Spleen (tissue), 11 donors: ENCODE results near the gene MCM5. TPM values are rescaled to one million over a fixed set of nuclear protein-coding genes. Genes with fewer than 3 reads are reported as not detected.
"Not testable (repeated sequence)": the region's sequence is repeated elsewhere in the genome, so short reads cannot be mapped to it uniquely, and the experiment has no call there.

Experiments
- DNase-seq: peaks from one replicate; pipeline ENCODE4 v3.0.0-alpha.2; 2020
- H3K27ac ChIP-seq, 8 donors: fragments of 200-600 bp; sonication (generic) in 7 of 8; 1 replicate in 4 of 8; 2 replicates in 4 of 8; pipeline versions ENCODE4 v1.5.0 to v1.8.0; 2016 to 2021; ENCODE audit warnings: inconsistent platforms in 4 of 8, mild to moderate bottlenecking in 4 of 8, moderate library complexity in 1 of 8
- H3K27me3 ChIP-seq, 7 donors: fragments of 200-600 bp; sonication (generic) in 6 of 7; replicated peaks in 1 of 7; 1 replicate in 4 of 7; 2 replicates in 3 of 7; pipeline versions ENCODE4 v1.5.0 to v1.8.0; 2016 to 2021; ENCODE audit warnings: inconsistent platforms in 3 of 7, mild to moderate bottlenecking in 1 of 7
- H3K36me3 ChIP-seq, 6 donors: fragments of 200-600 bp; sonication (generic) in 5 of 6; 1 replicate in 4 of 6; 2 replicates in 2 of 6; pipeline versions ENCODE4 v1.5.0 to v1.8.0; 2016 to 2021; ENCODE audit warnings: inconsistent platforms in 2 of 6
- H3K4me1 ChIP-seq, 6 donors: fragments of 200-600 bp; sonication (generic) in 5 of 6; 1 replicate in 3 of 6; 2 replicates in 3 of 6; pipeline versions ENCODE4 v1.5.0 to v1.8.0; 2016 to 2021; ENCODE audit warnings: inconsistent platforms in 3 of 6
- H3K4me3 ChIP-seq, 8 donors: fragments of 200-600 bp; sonication (generic) in 7 of 8; 1 replicate in 4 of 8; 2 replicates in 4 of 8; pipeline versions ENCODE4 v1.5.0 to v1.8.0; 2016 to 2021; ENCODE audit warnings: inconsistent platforms in 4 of 8, mild to moderate bottlenecking in 4 of 8, moderate library complexity in 2 of 8
- H3K9me3 ChIP-seq, 8 donors: fragments of 200-600 bp; sonication (generic) in 7 of 8; 1 replicate in 4 of 8; 2 replicates in 4 of 8; pipeline versions ENCODE4 v1.5.0 to v1.8.0; 2016 to 2021; ENCODE audit warnings: inconsistent platforms in 4 of 8
- CTCF ChIP-seq, 11 experiments: fragments of 200-600 bp in 7 of 11; fragments of 450-650 bp in 4 of 11; sonication (generic) in 4 of 11; IDR thresholded peaks in 8 of 11; conservative IDR thresholded peaks in 3 of 11; 1 replicate in 7 of 11; 2 replicates in 4 of 11; pipeline versions ENCODE4 v1.4.0 to v1.8.0; 2016 to 2021; ENCODE audit warnings: antibody characterized with exemption in 11 of 11, inconsistent platforms in 4 of 11, mild to moderate bottlenecking in 1 of 11
- POLR2A ChIP-seq, 3 donors: fragments of 450-650 bp; IDR thresholded peaks; one replicate each; pipeline ENCODE4 v1.5.1; 2017; ENCODE audit warnings: antibody characterized with exemption in 3 of 3, mild to moderate bottlenecking in 1 of 3
- POLR2AphosphoS5 ChIP-seq, 3 donors: sonication (generic); formaldehyde crosslinking; IDR thresholded peaks; one replicate each; pipeline ENCODE4 v1.5.1; 2017; ENCODE audit warnings: antibody characterized with exemption in 3 of 3
- WGBS, 5 donors: extraction: QIAGEN DNeasy Blood & Tissue Kit in 3 of 5; methylation state at CpG; one replicate each; pipeline versions ENCODE4 v1.1.5 to v1.1.7; 2013 to 2018; 5-methylcytosine and 5-hydroxymethylcytosine counted together
- intact Hi-C: fragments of 100-400 bp; cut with DNase I; formaldehyde crosslinking; loops from one replicate; pipeline ENCODE4 v1.15.0; 2023; ENCODE audit warnings: low total_unique reads
- polyA plus RNA-seq, 3 donors: library from polyadenylated mRNA; stranded (reverse); fragments of 200-250 nt; gene quantifications; one replicate each; pipeline ENCODE4 v1.2.1, GENCODE V29; 2013
- total RNA-seq, 7 donors: library from RNA; depleted of rRNA in 3 of 7; stranded (reverse); fragments of >200 nt in 3 of 7; fragmentation: NEBNext Ultra II Directional in 4 of 7; extraction: Animal tissue kit (Norgen Biotek cat#: 25700) in 4 of 7; gene quantifications; one replicate each; pipeline versions ENCODE4 v1.1.0 to v1.2.1, GENCODE V29; 2016 to 2021
- donor health status: healthy with polysubstance abuse.
- donor health status: DM: no; HTN: no; CAD: no; lungs with moderate emphysema.
- donor health status: DM: no; HTN: no; CAD: no.
- donor health status: Bipolar disorder and iron deficiency.
- donor health status: healthy.
- donor health status: DM: no; HTN: no; CAD: no.
- donor health status: DM: yes; HTN: yes; CAD: no.

MCM5 gene
- total and polyA plus RNA-seq, 10 donors, result 45.2 to 96.3 (median 56.5) TPM

DNA sequence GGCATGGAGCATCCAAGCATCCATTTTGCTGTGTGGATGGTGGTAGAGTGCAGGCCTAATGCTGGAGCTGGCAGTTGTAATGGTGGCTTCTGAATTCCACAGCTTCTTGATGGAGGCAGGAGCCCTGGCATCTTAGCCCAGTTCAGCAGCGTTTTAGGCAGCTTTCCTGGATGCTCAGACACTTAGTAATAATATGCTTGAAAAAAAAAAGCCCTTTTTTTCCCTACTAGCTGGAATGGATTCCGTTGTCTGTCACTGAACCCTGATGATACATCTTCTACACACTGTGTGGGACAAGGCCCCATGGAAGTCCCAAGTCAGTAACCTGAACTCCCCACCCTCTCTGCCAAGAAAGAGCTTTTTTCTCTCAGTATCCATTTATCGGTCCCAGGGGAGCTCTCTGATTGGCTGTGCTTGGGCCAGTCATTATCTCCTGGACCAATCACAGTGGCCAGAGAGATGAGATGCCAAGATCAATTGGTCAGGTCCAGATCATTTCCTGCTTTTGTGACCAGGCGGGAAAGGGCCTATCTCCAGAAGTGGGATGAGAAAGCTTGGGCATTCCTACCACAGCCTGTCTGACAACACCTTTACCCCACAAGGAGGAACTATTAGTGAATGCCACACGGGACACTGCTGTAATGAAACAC lies 34.2 kb downstream of the MCM5 start:
- intact Hi-C loops, result no loop called here
- TF ChIP-seq POLR2AphosphoS5 (IDR thresholded peaks at IDR 0.05) (no peak), CTCF (IDR thresholded peaks at IDR 0.05 in 8 of 11, conservative IDR thresholded peaks at IDR 0.05 in 3 of 11) (no peak), POLR2A (IDR thresholded peaks at IDR 0.05) (no peak)
- Histone ChIP-seq H3K27ac (no peak overlapping the region), H3K27me3 (no peaks in the 10 kb centered on the region), H3K36me3 (peaks cover 0 to 51% (median 20%) of the 10 kb centered on the region in 6 donors), H3K9me3 (peaks cover 5 to 20% (median 15%) of the 10 kb centered on the region in 8 donors), H3K4me1 (peaks cover 0 to 14% (median 2%) of the 10 kb centered on the region in 6 donors), H3K4me3 (no peak overlapping the region)
- no peak for DNase-seq
- WGBS, 5 donors, result 85 to 97% (median 92%) methylated on average over 5 of the region's 5 CpGs

DNA sequence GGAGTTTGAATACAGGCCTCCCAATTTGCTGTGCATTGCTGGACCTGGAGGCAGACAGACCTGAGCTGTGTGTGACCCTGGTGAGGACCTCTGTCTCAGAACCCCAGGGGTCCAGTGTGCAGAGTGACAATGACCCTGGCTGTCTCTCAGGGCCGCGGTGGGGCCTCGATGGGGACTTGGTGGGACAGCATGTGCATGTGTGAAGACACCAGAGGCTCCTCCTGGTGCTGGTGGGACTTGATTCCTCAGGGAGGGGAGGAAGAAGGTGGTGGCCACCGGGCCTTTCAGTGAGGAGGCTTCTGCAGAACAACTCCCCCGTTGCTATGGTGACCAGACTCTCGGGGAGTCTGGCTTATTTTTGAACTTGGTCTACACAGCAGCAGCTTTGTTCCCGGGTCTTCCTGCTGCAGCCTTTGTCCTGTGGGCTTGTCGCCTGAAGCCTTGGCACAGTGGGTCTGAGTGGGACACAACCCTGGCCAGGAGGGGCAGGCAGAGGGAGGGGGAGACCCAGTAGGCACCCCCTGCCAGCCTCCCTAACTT lies 35.3 kb downstream of the MCM5 start:
- no peaks in the 10 kb centered on the region for H3K27me3 ChIP-seq
- peaks cover 0 to 44% (median 20%) of the 10 kb centered on the region in 6 donors for H3K36me3 ChIP-seq
- no peak overlapping the region for H3K4me3 ChIP-seq
- peaks cover 5 to 20% (median 15%) of the 10 kb centered on the region in 8 donors for H3K9me3 ChIP-seq
- no peak overlapping the region for H3K27ac ChIP-seq
- TF ChIP-seq POLR2AphosphoS5 (IDR thresholded peaks at IDR 0.05), result no peak
- TF ChIP-seq POLR2A (IDR thresholded peaks at IDR 0.05), result no peak
- TF ChIP-seq CTCF (IDR thresholded peaks at IDR 0.05 in 8 of 11, conservative IDR thresholded peaks at IDR 0.05 in 3 of 11), result no peak
- no peak for DNase-seq
- 77 to 89% (median 81%) methylated on average over 8 of the region's 8 CpGs for WGBS, 5 donors
- H3K4me1 ChIP-seq, result peaks cover 0 to 14% (median 2%) of the 10 kb centered on the region in 6 donors
- intact Hi-C loops, result no loop called here

- Histone ChIP-seq H3K27ac (no peak overlapping the region), H3K4me1 (peaks cover 0 to 4% (median 0%) of the 10 kb centered on the region in 6 donors), H3K27me3 (no peaks in the 10 kb centered on the region), H3K4me3 (no peak overlapping the region), H3K9me3 (peaks cover 5 to 20% (median 15%) of the 10 kb centered on the region in 8 donors), H3K36me3 (peaks cover 0 to 43% (median 20%) of the 10 kb centered on the region in 6 donors)
- 81 to 88% (median 85%) methylated on average over 5 of the region's 5 CpGs for WGBS, 5 donors
- TF ChIP-seq CTCF (IDR thresholded peaks at IDR 0.05 in 8 of 11, conservative IDR thresholded peaks at IDR 0.05 in 3 of 11), result no peak
- TF ChIP-seq POLR2A (IDR thresholded peaks at IDR 0.05), result no peak
- no peak for TF ChIP-seq POLR2AphosphoS5 (IDR thresholded peaks at IDR 0.05)
- intact Hi-C loops, result no loop called here
- no peak for DNase-seq
Observed at GRCh38 chr22:35436421-35436820, 36.5 kb downstream of the MCM5 start.

DNA sequence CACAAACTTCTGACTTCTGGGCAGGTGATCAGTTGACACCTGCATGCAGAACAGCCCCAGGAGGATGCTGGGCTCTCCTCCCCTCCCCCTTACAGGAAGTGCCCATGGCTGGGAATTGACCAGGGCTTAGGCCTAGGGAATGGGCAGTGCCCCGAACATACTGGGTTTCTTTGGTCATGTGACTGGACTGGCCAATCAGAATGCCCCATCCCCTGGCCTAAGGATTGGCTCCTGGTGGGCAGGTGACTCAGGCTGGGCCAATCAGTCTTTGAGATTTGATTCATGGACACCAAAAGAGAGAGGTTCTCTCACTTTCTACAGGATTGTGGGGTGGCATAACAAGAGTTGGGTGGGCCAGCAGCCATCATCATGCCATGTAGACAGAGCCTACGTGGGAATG lies 37.1 kb downstream of the MCM5 start:
- H3K4me1 ChIP-seq, result no peaks in the 10 kb centered on the region
- DNase-seq, result no peak
- peaks cover 5 to 20% (median 15%) of the 10 kb centered on the region in 8 donors for H3K9me3 ChIP-seq
- 88 to 100% (median 92%) methylated on average over 1 to 2 of the region's 2 CpGs for WGBS, 5 donors
- H3K36me3 ChIP-seq, result peaks cover 0 to 37% (median 18%) of the 10 kb centered on the region in 6 donors
- H3K27ac ChIP-seq, result no peak overlapping the region
- no peak overlapping the region for H3K4me3 ChIP-seq
- no peaks in the 10 kb centered on the region for H3K27me3 ChIP-seq
- TF ChIP-seq POLR2AphosphoS5 (IDR thresholded peaks at IDR 0.05), result no peak
- no peak for TF ChIP-seq CTCF (IDR thresholded peaks at IDR 0.05 in 8 of 11, conservative IDR thresholded peaks at IDR 0.05 in 3 of 11)
- no peak for TF ChIP-seq POLR2A (IDR thresholded peaks at IDR 0.05)
- intact Hi-C loops, result no loop called here

DNA sequence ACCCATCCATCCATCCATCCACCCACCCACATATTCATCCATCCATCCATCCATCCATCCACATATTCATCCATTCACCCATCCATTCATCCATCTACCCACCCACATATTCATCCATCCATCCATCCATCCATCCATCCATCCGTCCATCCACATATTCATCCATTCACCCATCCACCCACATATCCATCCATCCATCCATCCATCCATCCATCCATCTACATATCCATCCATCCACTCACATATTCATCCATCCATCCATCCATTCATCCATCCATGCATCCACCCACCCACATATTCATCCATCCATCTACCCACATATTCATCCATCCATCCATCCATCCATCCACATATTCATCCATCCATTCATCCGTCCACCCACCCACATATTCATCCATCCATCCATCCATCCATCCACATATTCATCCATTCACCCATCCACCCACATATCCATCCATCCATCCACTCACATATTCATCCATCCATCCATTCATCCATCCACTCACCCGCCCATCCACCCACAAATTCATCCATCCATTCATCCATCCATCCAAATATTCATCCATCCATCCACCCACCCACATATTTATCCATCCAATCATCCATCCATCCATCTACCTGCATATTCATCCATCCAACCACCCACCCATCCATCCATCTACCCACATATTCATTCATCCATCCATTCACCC lies 38.9 kb downstream of the MCM5 start:
- H3K27me3 ChIP-seq, H3K27ac ChIP-seq, H3K9me3 ChIP-seq, H3K4me3 ChIP-seq, intact Hi-C loops, H3K4me1 ChIP-seq, DNase-seq: not testable (repeated sequence)
- WGBS, 5 donors, result 63 to 91% (median 76%) methylated on average over 3 of the region's 3 CpGs
- peaks cover 0 to 20% (median 5%) of the 10 kb centered on the region in 6 donors for H3K36me3 ChIP-seq
